Measurements from ENCODE around the gene NPR2.
A peak's percentile ranks its signal among the peaks of the same experiment; 100 is the strongest.

The NPR2 gene

DNA sequence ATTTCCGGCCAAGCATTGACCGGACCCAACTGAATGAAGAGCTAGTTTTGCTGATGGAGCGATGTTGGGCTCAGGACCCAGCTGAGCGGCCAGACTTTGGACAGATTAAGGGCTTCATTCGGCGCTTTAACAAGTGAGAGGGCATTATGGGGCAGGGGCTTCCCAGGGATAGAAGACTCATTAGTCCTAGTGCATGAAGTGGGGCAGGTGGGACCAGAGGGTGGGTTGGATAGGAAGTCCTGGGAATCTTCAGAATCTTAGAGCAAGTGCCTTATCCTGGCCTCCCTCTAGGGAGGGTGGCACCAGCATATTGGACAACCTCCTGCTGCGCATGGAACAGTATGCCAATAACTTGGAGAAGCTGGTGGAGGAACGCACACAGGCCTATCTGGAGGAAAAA lies 14.7 kb downstream of the NPR2 start:
- TF ChIP-seq, protein P1, sequence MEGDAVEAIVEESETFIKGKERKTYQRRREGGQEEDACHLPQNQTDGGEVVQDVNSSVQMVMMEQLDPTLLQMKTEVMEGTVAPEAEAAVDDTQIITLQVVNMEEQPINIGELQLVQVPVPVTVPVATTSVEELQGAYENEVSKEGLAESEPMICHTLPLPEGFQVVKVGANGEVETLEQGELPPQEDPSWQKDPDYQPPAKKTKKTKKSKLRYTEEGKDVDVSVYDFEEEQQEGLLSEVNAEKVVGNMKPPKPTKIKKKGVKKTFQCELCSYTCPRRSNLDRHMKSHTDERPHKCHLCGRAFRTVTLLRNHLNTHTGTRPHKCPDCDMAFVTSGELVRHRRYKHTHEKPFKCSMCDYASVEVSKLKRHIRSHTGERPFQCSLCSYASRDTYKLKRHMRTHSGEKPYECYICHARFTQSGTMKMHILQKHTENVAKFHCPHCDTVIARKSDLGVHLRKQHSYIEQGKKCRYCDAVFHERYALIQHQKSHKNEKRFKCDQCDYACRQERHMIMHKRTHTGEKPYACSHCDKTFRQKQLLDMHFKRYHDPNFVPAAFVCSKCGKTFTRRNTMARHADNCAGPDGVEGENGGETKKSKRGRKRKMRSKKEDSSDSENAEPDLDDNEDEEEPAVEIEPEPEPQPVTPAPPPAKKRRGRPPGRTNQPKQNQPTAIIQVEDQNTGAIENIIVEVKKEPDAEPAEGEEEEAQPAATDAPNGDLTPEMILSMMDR (conservative IDR thresholded peaks at IDR 0.05; ENCODE audit: control insufficient read depth, insufficient read depth, low read depth, low read length), result no peak
- DNase-seq (ENCODE audit: low read depth), result no peak
- no peak overlapping the region for H3K4me3 ChIP-seq (ENCODE audit: control insufficient read depth, low read depth, low read length)

DNA sequence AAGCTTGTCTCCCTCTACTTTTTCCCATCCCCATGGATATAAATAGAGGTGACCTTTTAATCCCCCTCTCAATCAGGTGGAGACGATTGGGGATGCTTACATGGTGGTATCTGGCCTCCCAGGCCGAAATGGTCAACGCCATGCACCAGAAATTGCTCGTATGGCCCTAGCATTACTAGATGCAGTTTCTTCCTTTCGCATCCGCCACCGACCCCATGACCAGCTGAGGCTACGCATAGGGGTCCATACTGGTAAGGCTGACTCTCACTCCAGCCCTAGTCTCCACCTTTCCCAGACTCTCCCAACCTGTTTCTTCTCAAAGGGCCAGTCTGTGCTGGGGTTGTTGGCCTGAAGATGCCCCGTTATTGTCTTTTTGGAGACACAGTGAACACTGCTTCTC lies 17.0 kb downstream of the NPR2 start:
- no peak overlapping the region for H3K4me3 ChIP-seq (ENCODE audit: control insufficient read depth, low read depth, low read length)
- TF ChIP-seq, protein P1 (conservative IDR thresholded peaks at IDR 0.05; ENCODE audit: control insufficient read depth, insufficient read depth, low read depth, low read length), result no peak
- DNase-seq (ENCODE audit: low read depth), result no peak

DNA sequence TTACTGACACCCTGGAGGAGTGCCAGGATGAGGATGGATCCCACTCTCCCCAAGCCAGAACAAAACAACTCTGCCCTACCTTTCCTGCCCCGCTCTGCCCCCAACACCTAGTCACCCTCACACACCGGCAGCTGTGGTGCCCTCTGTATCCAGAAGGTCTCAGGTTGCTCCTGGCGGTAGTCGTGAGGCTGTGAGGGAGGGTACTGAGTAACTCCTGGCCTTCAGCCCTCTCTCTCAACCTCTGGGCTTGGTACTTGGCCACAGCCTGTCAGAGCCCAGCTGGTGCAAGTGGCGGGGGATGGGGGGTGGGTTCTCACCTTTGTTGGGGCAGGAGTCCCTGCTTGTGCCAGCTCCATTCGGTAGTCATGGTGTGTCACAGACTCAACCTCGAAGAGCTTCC lies 18.7 kb downstream of the NPR2 start:
- TF ChIP-seq, protein P1 (conservative IDR thresholded peaks at IDR 0.05; ENCODE audit: control insufficient read depth, insufficient read depth, low read depth, low read length), result no peak
- H3K4me3 ChIP-seq (ENCODE audit: control insufficient read depth, low read depth, low read length), result no peak overlapping the region
- DNase-seq (ENCODE audit: low read depth), result no peak

DNA sequence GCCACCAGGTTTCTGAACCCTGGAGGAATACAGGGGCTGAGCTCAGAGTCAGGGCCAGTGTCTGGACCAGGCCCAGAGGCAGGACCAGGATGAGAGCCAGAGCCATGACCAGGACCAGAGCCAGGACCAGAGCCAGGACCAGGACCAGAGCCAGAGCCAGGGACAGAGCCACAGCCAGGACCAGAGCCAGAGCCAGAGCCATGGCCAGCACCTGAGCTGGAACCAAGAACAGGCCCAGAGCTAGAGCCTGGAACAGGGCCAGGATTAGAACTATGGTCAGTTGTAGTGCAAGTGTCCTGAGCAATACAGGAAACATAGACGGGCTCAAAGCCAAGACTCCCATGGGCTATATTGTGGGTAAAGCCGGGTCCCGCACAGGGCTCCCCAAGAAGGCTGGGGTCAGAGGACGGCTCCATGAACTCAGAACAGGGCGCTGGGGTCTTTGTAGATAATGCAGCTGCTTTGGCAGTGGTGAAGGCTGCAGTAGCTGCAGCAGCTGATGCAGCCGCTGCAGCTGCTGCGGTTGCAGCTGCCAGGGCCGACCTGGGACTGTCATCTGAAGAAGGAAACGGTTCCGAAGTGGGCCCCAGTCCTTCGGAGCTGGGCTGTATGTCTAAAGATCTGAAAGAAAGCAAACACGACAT lies 20.1 kb downstream of the NPR2 start:
- peak overlapping the region; percentile 62 for H3K4me3 ChIP-seq (ENCODE audit: control insufficient read depth, low read depth, low read length)
- TF ChIP-seq, protein P1 (conservative IDR thresholded peaks at IDR 0.05; ENCODE audit: control insufficient read depth, insufficient read depth, low read depth, low read length), result no peak
- peak; percentile 31 for DNase-seq (ENCODE audit: low read depth)

DNA sequence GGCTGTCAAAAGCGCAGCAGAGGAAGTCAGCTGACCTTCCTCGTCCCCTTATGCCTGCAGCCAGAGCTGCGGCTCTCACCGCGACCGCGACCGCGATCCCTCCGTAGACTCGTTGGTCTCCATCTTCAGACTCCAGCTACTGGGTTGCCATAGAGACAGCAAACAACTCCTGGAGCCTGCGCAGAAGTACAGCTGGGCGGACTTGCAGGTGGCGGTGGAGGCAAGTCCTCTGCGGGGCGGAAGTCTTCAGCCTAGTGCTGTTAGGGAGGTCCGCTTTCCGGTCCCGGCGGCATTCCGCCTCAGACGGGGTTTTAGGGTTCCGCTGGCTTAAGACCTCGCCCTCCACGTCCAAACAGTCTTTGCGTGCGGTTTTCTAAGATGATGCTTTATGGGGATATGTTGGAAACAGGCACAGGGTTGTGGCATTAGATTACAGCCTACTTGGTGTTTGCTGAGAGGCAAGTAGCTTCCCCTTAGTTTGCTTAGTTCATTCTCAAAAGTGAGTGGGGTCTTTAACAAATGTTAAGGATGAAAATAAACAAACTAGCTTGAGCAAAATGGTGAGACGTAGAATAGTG lies 20.7 kb downstream of the NPR2 start, which contains the start of gene SPAG8:
SPAG8 (minus strand) TSS at position 238 of the 578 bp plus-strand sequence; CDS start at position 123, 115 bp downstream.
- DNase-seq (ENCODE audit: low read depth), result peak; percentile 95
- TF ChIP-seq, protein P1 (conservative IDR thresholded peaks at IDR 0.05; ENCODE audit: control insufficient read depth, insufficient read depth, low read depth, low read length), result no peak

DNA sequence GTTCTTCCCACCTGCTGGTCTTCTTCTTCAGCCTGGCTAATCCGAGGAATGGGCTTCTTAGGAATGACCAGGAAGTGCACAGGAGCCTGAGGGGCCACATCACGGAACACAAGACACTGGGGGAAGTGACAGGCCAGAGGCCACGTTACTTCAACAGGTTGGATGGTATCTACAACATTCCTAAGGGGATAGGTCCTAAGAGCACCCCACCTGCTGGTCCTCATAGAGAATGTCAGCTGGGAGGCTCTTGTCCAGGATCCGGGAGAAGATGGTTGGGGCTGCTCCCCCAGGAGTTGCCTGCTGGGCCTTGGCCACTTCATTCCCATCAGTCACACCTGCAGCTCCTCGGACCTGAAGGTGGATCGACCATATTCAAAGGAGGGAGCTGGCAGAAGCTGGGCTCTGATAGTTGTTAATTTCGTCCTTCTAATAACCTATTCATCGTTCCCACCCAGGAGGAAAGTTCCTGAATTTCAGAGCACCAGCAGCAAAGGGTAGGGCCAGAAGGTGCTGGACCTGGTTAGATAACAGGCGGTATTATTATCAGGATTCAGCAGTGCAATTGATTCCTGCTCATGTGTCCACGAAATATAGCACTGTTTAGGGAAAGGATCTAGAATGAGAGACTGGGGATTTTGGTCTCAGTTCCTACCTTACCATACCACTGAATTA lies 22.2 kb downstream of the NPR2 start:
- peak; percentile 39 for DNase-seq (ENCODE audit: low read depth)
- H3K4me3 ChIP-seq (ENCODE audit: control insufficient read depth, low read depth, low read length), result no peak overlapping the region
- TF ChIP-seq, protein P1 (conservative IDR thresholded peaks at IDR 0.05; ENCODE audit: control insufficient read depth, insufficient read depth, low read depth, low read length), result peak; percentile 29

More for the DNA sequence above, 20.7 kb downstream of the NPR2 start, which contains the start of gene SPAG8:
- H3K4me3 ChIP-seq (ENCODE audit: control insufficient read depth, low read depth, low read length), result peak within 1 kb of the TSS; percentile 62
